Measurements from ENCODE around the gene KNDC1.

DNA sequence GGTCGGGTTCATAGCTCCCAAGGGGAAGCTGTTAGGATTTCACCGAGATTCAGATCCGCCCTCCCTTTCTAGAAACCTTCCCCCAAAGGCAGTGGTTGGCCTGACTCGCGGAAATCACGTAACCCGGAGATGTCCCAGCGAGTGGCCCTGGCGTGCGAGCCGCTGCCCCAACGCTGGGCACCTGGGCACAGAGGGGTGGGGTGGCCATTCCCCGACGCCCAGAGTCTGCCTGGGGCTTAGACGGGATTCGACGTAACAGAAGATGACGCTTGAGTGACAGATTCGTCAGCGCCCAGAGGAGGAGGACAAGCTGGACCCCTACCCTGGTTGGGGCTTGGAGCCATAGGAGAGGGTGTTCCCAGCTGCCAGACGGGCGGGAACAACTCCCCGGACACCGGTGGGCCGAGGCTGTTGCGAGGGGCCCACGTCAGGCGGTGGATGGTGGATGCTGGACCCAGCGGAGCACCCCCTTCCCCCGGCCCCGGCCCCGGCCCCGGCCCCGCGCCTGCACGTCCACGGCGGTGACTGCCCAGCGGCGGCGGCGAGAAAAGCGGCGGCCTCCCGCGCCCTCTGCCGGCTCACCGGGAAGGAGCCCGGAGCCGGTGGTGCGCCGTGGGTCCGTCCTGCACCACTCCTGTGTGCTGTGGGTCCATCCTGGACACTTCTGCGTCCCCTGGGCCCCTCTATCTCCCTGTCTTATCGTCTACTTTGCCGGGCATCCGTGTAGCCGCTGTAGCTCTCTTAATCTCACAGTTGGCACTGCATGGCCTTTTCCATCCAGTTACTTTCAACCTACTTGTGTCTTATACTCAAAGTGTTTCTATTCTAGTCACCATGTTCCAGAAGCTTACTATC lies 35.4 kb upstream of the KNDC1 start:
- TF ChIP-seq GATA2 (IDR thresholded peaks at IDR 0.05; ENCODE audit: low read depth, low read length) (no peak), GATA3 (IDR thresholded peaks at IDR 0.05; ENCODE audit: low read depth, low read length) (no peak)

Data from SH-SY5Y (cell line).